ENCODE measurements around the gene TASP1.

- TF ChIP-seq, protein P1, sequence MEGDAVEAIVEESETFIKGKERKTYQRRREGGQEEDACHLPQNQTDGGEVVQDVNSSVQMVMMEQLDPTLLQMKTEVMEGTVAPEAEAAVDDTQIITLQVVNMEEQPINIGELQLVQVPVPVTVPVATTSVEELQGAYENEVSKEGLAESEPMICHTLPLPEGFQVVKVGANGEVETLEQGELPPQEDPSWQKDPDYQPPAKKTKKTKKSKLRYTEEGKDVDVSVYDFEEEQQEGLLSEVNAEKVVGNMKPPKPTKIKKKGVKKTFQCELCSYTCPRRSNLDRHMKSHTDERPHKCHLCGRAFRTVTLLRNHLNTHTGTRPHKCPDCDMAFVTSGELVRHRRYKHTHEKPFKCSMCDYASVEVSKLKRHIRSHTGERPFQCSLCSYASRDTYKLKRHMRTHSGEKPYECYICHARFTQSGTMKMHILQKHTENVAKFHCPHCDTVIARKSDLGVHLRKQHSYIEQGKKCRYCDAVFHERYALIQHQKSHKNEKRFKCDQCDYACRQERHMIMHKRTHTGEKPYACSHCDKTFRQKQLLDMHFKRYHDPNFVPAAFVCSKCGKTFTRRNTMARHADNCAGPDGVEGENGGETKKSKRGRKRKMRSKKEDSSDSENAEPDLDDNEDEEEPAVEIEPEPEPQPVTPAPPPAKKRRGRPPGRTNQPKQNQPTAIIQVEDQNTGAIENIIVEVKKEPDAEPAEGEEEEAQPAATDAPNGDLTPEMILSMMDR (IDR thresholded peaks at IDR 0.05; ENCODE audit: insufficient read depth, low read depth, low read length): no peak
- no peak for TF ChIP-seq EZH2 (IDR thresholded peaks at IDR 0.05; ENCODE audit: insufficient read depth, low read length)
Measured at GRCh38 chr20:13356591-13356990, 282.1 kb downstream of the TASP1 start.
